Kidney (tissue), 14 donors: Measurements from ENCODE around the gene CLASP1. TPM values are rescaled to one million over a fixed set of nuclear protein-coding genes. Genes with fewer than 3 reads are reported as not detected.

ENCODE experiments used
- DNase-seq, 5 donors: peaks; one replicate each; pipeline ENCODE4 v3.0.0-alpha.2; 2013 to 2020
- FAIRE-seq: peaks from 2 replicates; lab custom pipeline; 2012; peaks lifted over from hg19 to GRCh38; lab: Jason Lieb, UNC
- H3K27ac ChIP-seq, 2 donors: one replicate each; pipeline ENCODE4 v1.7.0; 2013; ENCODE audit warnings: low read depth in 2 of 2, low read length in 2 of 2, inconsistent platforms in 1 of 2
- H3K27me3 ChIP-seq: one replicate; pipeline ENCODE4 v1.7.1; 2013; ENCODE audit warnings: low read length, inconsistent platforms; ENCODE audit not compliant: control insufficient read depth, insufficient read depth
- H3K36me3 ChIP-seq, 3 donors: one replicate each; pipeline versions ENCODE4 v1.7.0 to v1.7.1; 2013; ENCODE audit warnings: low read length in 3 of 3, control low read depth in 1 of 3, inconsistent platforms in 1 of 3; ENCODE audit not compliant: insufficient read depth in 3 of 3, control insufficient read depth in 2 of 3
- H3K4me1 ChIP-seq, 3 donors: one replicate each; pipeline versions ENCODE4 v1.7.0 to v1.7.1; 2013; ENCODE audit warnings: low read length in 3 of 3, inconsistent platforms in 1 of 3, low read depth in 1 of 3; ENCODE audit not compliant: control insufficient read depth in 2 of 3, insufficient read depth in 2 of 3
- H3K4me3 ChIP-seq, 3 donors: one replicate each; pipeline versions ENCODE4 v1.7.0 to v1.8.1; 2013; ENCODE audit warnings: low read length in 3 of 3, control low read depth in 1 of 3, inconsistent platforms in 1 of 3
- H3K9ac ChIP-seq, 3 donors: one replicate each; pipeline versions ENCODE4 v1.7.0 to v1.7.1; 2013; ENCODE audit warnings: low read length in 3 of 3, control low read depth in 1 of 3, inconsistent platforms in 1 of 3
- H3K9me3 ChIP-seq, 3 donors: one replicate each; pipeline versions ENCODE4 v1.7.0 to v1.7.1; 2013; ENCODE audit warnings: low read length in 3 of 3, control low read depth in 1 of 3, inconsistent platforms in 1 of 3; ENCODE audit not compliant: control insufficient read depth in 2 of 3, insufficient read depth in 1 of 3
- CTCF ChIP-seq: IDR thresholded peaks from 3 replicates; pipeline ENCODE4 v1.5.1; 2012; ENCODE audit warnings: mild to moderate bottlenecking, moderate library complexity, borderline replicate concordance; ENCODE audit not compliant: insufficient read depth; ENCODE audit errors: extremely low read depth
- intact Hi-C: fragments of 100-400 bp; cut with DNase I; formaldehyde crosslinking; loops from one replicate; pipeline ENCODE4 v1.11.1; 2022
- polyA plus RNA-seq: library from polyadenylated mRNA; stranded (reverse); fragments of 350-450 nt; fragmentation: Illumina TruSeq; extraction: RNeasy Lipid Tissue Mini Kit (QIAGEN cat#74804); gene quantifications from one replicate; pipeline ENCODE4 v1.2.3, GENCODE V29; 2014; ENCODE audit warnings: low read depth, low replicate concordance; ENCODE audit not compliant: insufficient read depth
- total RNA-seq: library from RNA; stranded (reverse); fragmentation: NEBNext Ultra II Directional; extraction: Animal tissue kit (Norgen Biotek cat#: 25700); gene quantifications from one replicate; pipeline ENCODE4 v1.2.1, GENCODE V29; 2021
- donor health status: control.
- donor health status: control.
- donor health status: control.
- donor health status: control.
- donor health status: control.
- donor health status: DM: yes; HTN: yes; CAD: no.
- donor health status: Normal renal cell carcinoma (clear cell type).

The CLASP1 gene
- total and polyA plus RNA-seq, 2 donors from 2014 or later = 6.8 to 71.5 TPM

- intact Hi-C loops = no loop called here
- H3K9ac ChIP-seq = no peak overlapping the region
- FAIRE-seq = no peak
- H3K4me1 ChIP-seq = no peaks in the 10 kb centered on the region
- no peak overlapping the region for H3K27ac ChIP-seq
- H3K27me3 ChIP-seq = no peaks in the 10 kb centered on the region
- no peak for TF ChIP-seq CTCF
- peaks cover 2 to 15% (median 8%) of the 10 kb centered on the region in 3 donors for H3K36me3 ChIP-seq
- no peak overlapping the region for H3K4me3 ChIP-seq
- no peaks in the 10 kb centered on the region for H3K9me3 ChIP-seq
- DNase-seq = no peak
Measured at GRCh38 chr2:121519732-121520640, 129.3 kb downstream of the CLASP1 start.

DNA sequence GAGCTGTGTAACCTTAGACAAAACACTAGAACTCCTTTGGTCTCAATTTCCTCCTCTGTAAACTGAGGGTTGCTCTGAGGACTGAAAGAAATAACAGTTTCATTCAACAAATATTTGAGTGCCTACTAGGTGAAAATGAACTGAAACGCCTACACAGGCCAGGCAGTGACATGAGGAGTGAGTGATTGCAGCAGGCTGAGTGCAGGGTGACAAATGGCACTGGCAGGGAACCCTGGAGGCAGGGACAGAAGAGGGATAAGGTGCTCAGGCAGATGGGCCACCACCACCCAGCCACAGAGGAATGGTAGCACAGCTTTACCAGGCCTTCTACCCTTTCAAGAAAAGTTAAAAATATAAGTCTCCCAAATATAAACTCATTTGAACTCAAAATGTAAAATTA lies 130.1 kb downstream of the CLASP1 start:
- H3K36me3 ChIP-seq = peaks cover 2 to 16% (median 13%) of the 10 kb centered on the region in 3 donors
- FAIRE-seq = no peak

DNA sequence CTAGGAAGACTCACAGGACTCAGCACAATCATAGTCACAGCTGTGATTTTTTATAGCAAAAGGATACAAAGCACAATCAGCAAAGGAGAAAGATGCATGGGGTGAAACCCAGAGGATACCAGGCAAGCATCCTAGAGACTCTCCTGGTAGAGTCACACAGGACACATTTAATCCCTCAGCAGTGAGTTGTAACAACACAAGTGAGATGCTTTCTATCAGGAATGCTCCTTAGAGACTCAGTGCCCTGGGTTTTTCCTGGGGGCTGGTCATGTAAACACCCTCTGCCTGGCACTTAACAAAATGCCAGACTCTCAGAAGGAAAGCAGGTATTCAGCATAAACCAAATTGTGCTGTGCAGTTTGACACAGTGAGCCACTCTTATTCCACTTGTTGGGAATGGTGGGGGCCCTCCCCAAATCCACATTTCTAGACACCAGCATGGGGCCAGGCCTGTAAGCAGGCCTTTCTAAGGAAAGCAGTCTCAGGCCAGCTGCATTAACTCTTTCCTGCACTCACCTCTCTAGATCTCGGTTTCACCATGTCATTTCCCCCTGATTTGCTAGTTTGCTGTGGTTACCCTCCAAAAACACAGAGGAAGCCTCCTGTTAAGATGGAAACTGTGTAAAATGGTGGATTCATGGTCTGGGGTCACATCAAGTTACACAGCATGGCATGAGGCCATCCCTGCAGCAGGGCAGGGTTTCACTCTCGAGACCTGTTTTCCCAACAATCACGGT lies 135.5 kb downstream of the CLASP1 start:
- no peak for FAIRE-seq
- intact Hi-C loops = no loop called here
- H3K27me3 ChIP-seq = no peaks in the 10 kb centered on the region

More for the DNA sequence above, 130.1 kb downstream of the CLASP1 start:
- Histone ChIP-seq H3K27ac (no peak overlapping the region), H3K4me3 (no peak overlapping the region), H3K27me3 (no peaks in the 10 kb centered on the region), H3K4me1 (no peaks in the 10 kb centered on the region), H3K9me3 (no peaks in the 10 kb centered on the region), H3K9ac (no peak overlapping the region)
- intact Hi-C loops = no loop called here
- no peak for TF ChIP-seq CTCF
- DNase-seq = no peak

More for the DNA sequence above, 135.5 kb downstream of the CLASP1 start:
- H3K27ac ChIP-seq = no peak overlapping the region
- no peak overlapping the region for H3K4me3 ChIP-seq
- H3K9me3 ChIP-seq = no peaks in the 10 kb centered on the region
- no peak for DNase-seq
- no peak overlapping the region for H3K9ac ChIP-seq
- no peaks in the 10 kb centered on the region for H3K4me1 ChIP-seq
- TF ChIP-seq CTCF = no peak
- peaks cover 4 to 14% (median 11%) of the 10 kb centered on the region in 3 donors for H3K36me3 ChIP-seq
